C4-2B (cell line): ENCODE data around the gene PPP1R13B.

Experiments used
- CTCF ChIP-seq: fragments of 450-650 bp; conservative IDR thresholded peaks from 2 replicates; pipeline ENCODE4 v1.5.1; 2017; ENCODE audit warnings: mild to moderate bottlenecking
- ZFX ChIP-seq: fragments of 450-650 bp; IDR thresholded peaks from 2 replicates; pipeline ENCODE4 v1.6.1; 2017

- no peak for TF ChIP-seq CTCF
- TF ChIP-seq ZFX, result no peak
Measured at GRCh38 chr14:103745424-103745823, 102.0 kb downstream of the PPP1R13B start.
